COLO668 (cell line): ENCODE data around the gene CIAO3.

Source experiments
- DNase-seq: peaks from one replicate; lab custom pipeline; 2025; ENCODE audit not compliant: unreplicated experiment; lab: John Stamatoyannopoulos, UW

CIAO3 gene

DNA sequence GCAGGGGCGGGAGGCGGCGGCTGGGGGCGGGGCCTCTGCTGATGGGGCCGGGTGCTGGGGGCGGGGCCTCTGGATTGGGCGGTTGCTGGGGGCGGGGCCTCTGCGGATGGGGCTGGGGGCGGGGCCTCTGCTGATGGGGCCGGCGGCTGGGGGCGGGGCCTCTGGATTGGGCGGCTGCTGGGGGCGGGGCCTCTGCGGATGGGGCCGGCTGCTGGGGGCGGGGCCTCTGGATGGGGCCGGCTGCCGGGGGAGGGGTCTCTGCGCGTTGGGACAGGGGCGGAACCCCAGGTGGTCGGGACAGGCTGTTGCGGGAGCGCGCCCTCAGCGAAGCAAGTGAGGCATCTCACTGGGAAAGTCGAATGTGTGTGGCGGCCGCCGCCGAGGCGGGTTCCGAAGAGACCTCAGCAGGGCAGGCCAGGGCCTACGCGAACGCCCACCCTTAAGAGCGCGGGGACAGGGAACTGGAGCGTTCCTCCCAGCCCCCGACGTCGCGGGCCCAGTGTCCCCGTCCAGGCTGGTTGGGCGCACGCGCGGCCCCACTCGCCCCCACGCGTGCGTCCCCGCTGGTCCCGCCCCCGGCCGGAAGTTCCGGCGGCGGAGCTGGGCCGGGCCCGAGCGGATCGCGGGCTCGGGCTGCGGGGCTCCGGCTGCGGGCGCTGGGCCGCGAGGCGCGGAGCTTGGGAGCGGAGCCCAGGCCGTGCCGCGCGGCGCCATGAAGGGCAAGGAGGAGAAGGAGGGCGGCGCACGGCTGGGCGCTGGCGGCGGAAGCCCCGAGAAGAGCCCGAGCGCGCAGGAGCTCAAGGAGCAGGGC lies 60.8 kb downstream of the CIAO3 start, which contains the start of gene STUB1:
Gene STUB1 (plus strand): TSS at position 597 of the 811 bp plus-strand sequence. CDS start 116 bp downstream, at position 713.
- peak; percentile 89 for DNase-seq
